Gastroesophageal sphincter (tissue), 4 donors: Measurements from ENCODE around the gene TRMT13. TPM values are rescaled to one million over a fixed set of nuclear protein-coding genes. Genes with fewer than 3 reads are reported as not detected.

Experiments used
- ATAC-seq: fragments of 150-250 bp; one replicate; pipeline ENCODE4 v1.9.1; 2016; ENCODE audit warnings: mild to moderate bottlenecking, moderate library complexity
- H3K27ac ChIP-seq, 4 donors: fragments of 200-600 bp; sonication (generic) in 3 of 4; 1 replicate in 3 of 4; 2 replicates in 1 of 4; pipeline ENCODE4 v1.5.1; 2016 to 2019
- H3K27me3 ChIP-seq: fragments of 200-600 bp; sonication (generic); one replicate; pipeline ENCODE4 v1.5.1; 2019
- H3K36me3 ChIP-seq, 2 donors: fragments of 200-600 bp; sonication (generic); one replicate each; pipeline ENCODE4 v1.5.1; 2019; ENCODE audit warnings: control low read depth in 1 of 2
- H3K4me1 ChIP-seq, 3 donors: fragments of 200-600 bp; sonication (generic); 1 replicate in 2 of 3; 2 replicates in 1 of 3; pipeline ENCODE4 v1.5.1; 2016 to 2019; ENCODE audit warnings: control low read depth in 2 of 3
- H3K4me3 ChIP-seq, 2 donors: fragments of 200-600 bp; sonication (generic); one replicate each; pipeline ENCODE4 v1.5.1; 2019; ENCODE audit warnings: mild to moderate bottlenecking in 1 of 2, moderate library complexity in 1 of 2
- H3K9me3 ChIP-seq, 3 donors: fragments of 200-600 bp; sonication (generic); one replicate each; pipeline ENCODE4 v1.5.1; 2017 to 2019; ENCODE audit warnings: control low read depth in 2 of 3
- EP300 ChIP-seq: sonication (generic); formaldehyde crosslinking; IDR thresholded peaks from one replicate; pipeline ENCODE4 v1.6.1; 2017; ENCODE audit warnings: antibody characterized with exemption, mild to moderate bottlenecking
- POLR2A ChIP-seq, 2 donors: fragments of 450-650 bp; IDR thresholded peaks; one replicate each; pipeline ENCODE4 v1.6.1; 2017; ENCODE audit warnings: antibody characterized with exemption in 2 of 2, mild to moderate bottlenecking in 2 of 2, moderate library complexity in 1 of 2
- POLR2AphosphoS5 ChIP-seq: sonication (generic); formaldehyde crosslinking; IDR thresholded peaks from one replicate; pipeline ENCODE4 v1.6.1; 2017; ENCODE audit warnings: antibody characterized with exemption
- WGBS, 2 donors: methylation state at CpG; one replicate each; pipeline ENCODE4 v1.1.5; 2018; ENCODE audit warnings: low coverage in 1 of 2; 5-methylcytosine and 5-hydroxymethylcytosine counted together
- total RNA-seq, 4 donors: library from RNA; depleted of rRNA; stranded (reverse); fragments of >200 nt; gene quantifications; one replicate each; pipeline ENCODE4 v1.1.0, GENCODE V29; 2016
- TF ChIP-seq, protein P1 (sequence below), 4 experiments: fragments of 200-600 bp in 2 of 4; fragments of 450-650 bp in 2 of 4; sonication (generic) in 1 of 4; IDR thresholded peaks; one replicate each; pipeline ENCODE4 v1.5.1; 2017 to 2019; ENCODE audit warnings: antibody characterized with exemption in 4 of 4, mild to moderate bottlenecking in 2 of 4, moderate library complexity in 2 of 4

Gene TRMT13
- total RNA-seq, 4 donors from 2014 or later = 6.1 to 24.9 (median 19.4) TPM

- 85 to 88% methylated on average over 4 of the region's 4 CpGs for WGBS, 2 donors
- ATAC-seq = no peak
Observed at GRCh38 chr1:100147875-100148274, 14.9 kb downstream of the TRMT13 start.

DNA sequence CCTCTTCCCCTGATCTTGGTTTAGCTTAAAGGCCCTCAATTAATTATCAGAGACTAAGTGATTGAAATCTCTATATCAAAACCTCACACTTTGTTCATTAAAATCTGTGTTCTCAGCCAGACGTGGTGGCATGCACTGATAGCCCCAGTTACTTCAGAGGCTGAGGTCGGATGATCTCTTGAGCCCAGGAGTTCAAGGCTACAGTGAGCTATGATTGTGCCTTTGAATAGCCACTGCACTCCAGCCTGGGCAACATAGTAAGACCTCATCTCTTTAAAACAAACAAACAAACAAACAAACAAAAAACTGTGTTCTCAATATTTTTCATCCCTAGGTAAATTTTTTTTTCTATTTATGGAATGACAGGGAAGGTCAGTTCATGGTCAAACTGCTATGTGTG, 18.7 kb downstream of the TRMT13 start:
- no peak overlapping the region for H3K27ac ChIP-seq
- no peaks in the 10 kb centered on the region for H3K27me3 ChIP-seq
- H3K4me3 ChIP-seq = no peak overlapping the region
- no peak for ATAC-seq
- no peaks in the 10 kb centered on the region for H3K9me3 ChIP-seq
- peaks cover 0 to 39% of the 10 kb centered on the region in 2 donors for H3K36me3 ChIP-seq
- 54 to 58% methylated on average over 2 of the region's 2 CpGs for WGBS, 2 donors
- no peak for TF ChIP-seq POLR2A (IDR thresholded peaks at IDR 0.05)
- no peak for TF ChIP-seq POLR2AphosphoS5
- TF ChIP-seq, protein P1, sequence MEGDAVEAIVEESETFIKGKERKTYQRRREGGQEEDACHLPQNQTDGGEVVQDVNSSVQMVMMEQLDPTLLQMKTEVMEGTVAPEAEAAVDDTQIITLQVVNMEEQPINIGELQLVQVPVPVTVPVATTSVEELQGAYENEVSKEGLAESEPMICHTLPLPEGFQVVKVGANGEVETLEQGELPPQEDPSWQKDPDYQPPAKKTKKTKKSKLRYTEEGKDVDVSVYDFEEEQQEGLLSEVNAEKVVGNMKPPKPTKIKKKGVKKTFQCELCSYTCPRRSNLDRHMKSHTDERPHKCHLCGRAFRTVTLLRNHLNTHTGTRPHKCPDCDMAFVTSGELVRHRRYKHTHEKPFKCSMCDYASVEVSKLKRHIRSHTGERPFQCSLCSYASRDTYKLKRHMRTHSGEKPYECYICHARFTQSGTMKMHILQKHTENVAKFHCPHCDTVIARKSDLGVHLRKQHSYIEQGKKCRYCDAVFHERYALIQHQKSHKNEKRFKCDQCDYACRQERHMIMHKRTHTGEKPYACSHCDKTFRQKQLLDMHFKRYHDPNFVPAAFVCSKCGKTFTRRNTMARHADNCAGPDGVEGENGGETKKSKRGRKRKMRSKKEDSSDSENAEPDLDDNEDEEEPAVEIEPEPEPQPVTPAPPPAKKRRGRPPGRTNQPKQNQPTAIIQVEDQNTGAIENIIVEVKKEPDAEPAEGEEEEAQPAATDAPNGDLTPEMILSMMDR (IDR thresholded peaks at IDR 0.05) = no peak
- no peak for TF ChIP-seq EP300
- H3K4me1 ChIP-seq = no peaks in the 10 kb centered on the region

More at GRCh38 chr1:100147875-100148274, 14.9 kb downstream of the TRMT13 start:
- no peak for TF ChIP-seq EP300
- TF ChIP-seq, protein P1 (IDR thresholded peaks at IDR 0.05) = no peak
- TF ChIP-seq POLR2AphosphoS5 = no peak
- no peak for TF ChIP-seq POLR2A (IDR thresholded peaks at IDR 0.05)
- Histone ChIP-seq H3K27ac (no peak overlapping the region), H3K4me3 (no peak overlapping the region), H3K36me3 (peaks cover 0 to 77% of the 10 kb centered on the region in 2 donors), H3K4me1 (no peaks in the 10 kb centered on the region), H3K27me3 (no peaks in the 10 kb centered on the region), H3K9me3 (no peaks in the 10 kb centered on the region)

DNA sequence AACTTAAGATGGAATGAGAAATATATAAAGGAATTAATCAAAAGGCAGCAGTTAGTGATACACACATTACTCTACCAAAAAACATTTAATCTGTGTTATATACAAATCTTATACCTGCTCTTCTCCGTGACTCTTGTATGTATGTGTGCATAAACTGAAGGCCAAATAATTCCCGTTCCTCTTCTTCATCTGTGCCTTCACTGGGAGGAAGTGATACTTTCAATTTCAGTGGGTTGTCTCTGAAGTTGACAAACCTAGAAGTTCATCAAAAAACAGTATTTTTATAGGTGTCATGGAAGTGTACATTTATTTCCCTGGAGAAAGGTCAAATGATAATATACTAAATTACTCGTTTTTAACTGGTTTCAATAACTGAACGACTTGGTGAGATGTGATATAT, 19.3 kb downstream of the TRMT13 start:
- TF ChIP-seq, protein P1 (IDR thresholded peaks at IDR 0.05) = no peak
- no peak for TF ChIP-seq POLR2AphosphoS5
- no peak for TF ChIP-seq POLR2A (IDR thresholded peaks at IDR 0.05)
- TF ChIP-seq EP300 = no peak
- H3K9me3 ChIP-seq = no peaks in the 10 kb centered on the region
- no peak overlapping the region for H3K4me3 ChIP-seq
- no peak for ATAC-seq
- WGBS, 2 donors = 68 to 80% methylated on average over 1 to 4 of the region's 4 CpGs
- H3K27ac ChIP-seq = no peak overlapping the region
- peaks cover 0 to 33% of the 10 kb centered on the region in 2 donors for H3K36me3 ChIP-seq
- no peaks in the 10 kb centered on the region for H3K27me3 ChIP-seq
- H3K4me1 ChIP-seq = no peaks in the 10 kb centered on the region

DNA sequence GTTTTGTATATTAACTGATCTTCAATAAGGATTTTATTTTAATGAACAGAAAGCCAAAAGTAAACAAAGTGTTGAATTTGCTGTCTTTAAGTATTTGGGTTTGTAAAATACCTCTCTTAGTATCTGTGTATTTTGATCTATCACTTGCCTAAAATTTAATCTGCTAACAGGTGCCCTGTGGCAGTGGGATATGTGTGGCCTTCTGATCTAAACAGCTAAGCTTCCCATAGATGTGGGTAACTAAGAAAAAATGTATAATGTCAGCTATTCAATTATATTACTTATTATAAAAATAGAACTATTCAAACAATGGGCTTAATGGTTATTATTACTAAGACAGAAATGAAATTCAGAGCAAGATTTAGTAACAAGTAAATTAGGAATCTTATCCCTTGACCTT, 29.9 kb downstream of the TRMT13 start:
- Histone ChIP-seq H3K4me3 (no peak overlapping the region), H3K4me1 (no peaks in the 10 kb centered on the region), H3K27ac (no peak overlapping the region), H3K36me3 (no peaks in the 10 kb centered on the region), H3K27me3 (no peaks in the 10 kb centered on the region), H3K9me3 (no peaks in the 10 kb centered on the region)
- TF ChIP-seq EP300 (no peak), POLR2A (IDR thresholded peaks at IDR 0.05) (no peak), POLR2AphosphoS5 (no peak)
- TF ChIP-seq, protein P1 (IDR thresholded peaks at IDR 0.05) = no peak
- no peak for ATAC-seq

- ATAC-seq = no peak
- no peaks in the 10 kb centered on the region for H3K4me1 ChIP-seq
- H3K36me3 ChIP-seq = no peaks in the 10 kb centered on the region
- no peak overlapping the region for H3K27ac ChIP-seq
- no peaks in the 10 kb centered on the region for H3K27me3 ChIP-seq
- TF ChIP-seq, protein P1 (IDR thresholded peaks at IDR 0.05) = no peak
- no peak for TF ChIP-seq POLR2AphosphoS5
- no peak for TF ChIP-seq POLR2A (IDR thresholded peaks at IDR 0.05)
- TF ChIP-seq EP300 = no peak
- no peak overlapping the region for H3K4me3 ChIP-seq
- H3K9me3 ChIP-seq = no peaks in the 10 kb centered on the region
- WGBS, 2 donors = 45 to 66% methylated on average over 2 of the region's 2 CpGs
Observed at GRCh38 chr1:100164216-100164615, 31.3 kb downstream of the TRMT13 start.
